MM.1S (cell line): ENCODE results near the gene HPCAL1.

Experiments used
- DNase-seq: peaks from one replicate; pipeline ENCODE4 v3.0.0-alpha.2; 2015
- H2AFZ ChIP-seq: fragments of 300-600 bp; sonication (generic); 2 replicates; pipeline ENCODE4 v1.6.0; 2016; ENCODE audit warnings: antibody characterized with exemption, low read length
- H3F3A ChIP-seq: fragments of 300-600 bp; sonication (generic); 2 replicates; pipeline ENCODE4 v1.6.1; 2016; ENCODE audit warnings: mild to moderate bottlenecking, antibody characterized with exemption, low read length, moderate library complexity, mixed read lengths; ENCODE audit not compliant: insufficient read depth
- H3K27ac ChIP-seq: fragments of 300-600 bp; sonication (generic); 2 replicates; pipeline ENCODE4 v1.5.1; 2016; ENCODE audit warnings: mild to moderate bottlenecking, low read length
- H3K27me3 ChIP-seq: fragments of 300-600 bp; sonication (generic); replicated peaks from 2 replicates; pipeline ENCODE4 v1.6.0; 2016; ENCODE audit warnings: low read length; ENCODE audit not compliant: insufficient read depth
- H3K36me3 ChIP-seq: fragments of 300-600 bp; sonication (generic); replicated peaks from 2 replicates; pipeline ENCODE4 v1.6.1; 2016; ENCODE audit warnings: mild to moderate bottlenecking, low read length, mixed read lengths; ENCODE audit not compliant: insufficient read depth
- H3K4me1 ChIP-seq: fragments of 300-600 bp; sonication (generic); 2 replicates; pipeline ENCODE4 v1.6.1; 2016; ENCODE audit warnings: low read length, mixed read lengths
- H3K4me2 ChIP-seq: fragments of 300-600 bp; sonication (generic); 2 replicates; pipeline ENCODE4 v1.6.0; 2016; ENCODE audit warnings: low read depth, low read length
- H3K4me3 ChIP-seq: fragments of 300-600 bp; sonication (generic); 2 replicates; pipeline ENCODE4 v1.5.1; 2016; ENCODE audit warnings: low read length, mixed read lengths
- H3K79me2 ChIP-seq: fragments of 300-600 bp; sonication (generic); 2 replicates; pipeline ENCODE4 v1.6.1; 2016; ENCODE audit warnings: mixed run types, low read length, mixed read lengths
- H3K9ac ChIP-seq: fragments of 300-600 bp; sonication (generic); 2 replicates; pipeline ENCODE4 v1.6.1; 2016; ENCODE audit warnings: low read length, mixed read lengths
- H3K9me2 ChIP-seq: fragments of 300-600 bp; sonication (generic); replicated peaks from 2 replicates; pipeline ENCODE4 v1.6.1; 2016; ENCODE audit warnings: mild to moderate bottlenecking, low read length, mixed read lengths; ENCODE audit not compliant: insufficient read depth
- H3K9me3 ChIP-seq: fragments of 300-600 bp; sonication (generic); replicated peaks from 2 replicates; pipeline ENCODE4 v1.6.1; 2016; ENCODE audit warnings: mild to moderate bottlenecking, low read length, mixed read lengths; ENCODE audit not compliant: insufficient read depth
- H4K20me1 ChIP-seq: fragments of 300-600 bp; sonication (generic); 2 replicates; pipeline ENCODE4 v1.6.1; 2016; ENCODE audit warnings: mild to moderate bottlenecking, low read length, moderate library complexity, mixed read lengths; ENCODE audit not compliant: insufficient read depth
- CTCF ChIP-seq: fragments of 300-600 bp; sonication (generic); IDR thresholded peaks from 2 replicates; pipeline ENCODE4 v1.5.1; 2016; ENCODE audit warnings: antibody characterized with exemption, low read length, mixed read lengths
- EZH2 ChIP-seq: fragments of 300-600 bp; sonication (generic); optimal IDR thresholded peaks from 2 replicates; pipeline ENCODE3; 2017; ENCODE audit warnings: low read depth, mild to moderate bottlenecking, antibody characterized with exemption, low read length, mixed read lengths
- EZH2phosphoT487 ChIP-seq: fragments of 300-600 bp; sonication (generic); IDR thresholded peaks from 2 replicates; pipeline ENCODE4 v1.6.1; 2018; ENCODE audit warnings: antibody characterized with exemption, low read length

HPCAL1 gene

GRCh38 chr2:10428924-10429323, 126.2 kb downstream of the HPCAL1 start:
- Histone ChIP-seq H3K9me2 (no peaks in the 10 kb centered on the region), H3K27ac (no peak overlapping the region), H3K36me3 (no peaks in the 10 kb centered on the region), H3K4me2 (no peak overlapping the region), H3F3A (no peaks in the 10 kb centered on the region), H3K79me2 (no peaks in the 10 kb centered on the region), H2AFZ (no peak overlapping the region), H3K9ac (no peak overlapping the region), H3K9me3 (no peaks in the 10 kb centered on the region), H3K4me1 (no peaks in the 10 kb centered on the region), H3K27me3 (no peaks in the 10 kb centered on the region), H3K4me3 (no peak overlapping the region), H4K20me1 (no peaks in the 10 kb centered on the region)
- TF ChIP-seq EZH2 (no peak), CTCF (no peak), EZH2phosphoT487 (no peak)
- no peak for DNase-seq

GRCh38 chr2:10430886-10431622, 128.3 kb downstream of the HPCAL1 start:
- Histone ChIP-seq H2AFZ (no peak overlapping the region), H3K9me2 (no peaks in the 10 kb centered on the region), H3K4me1 (no peaks in the 10 kb centered on the region), H3K79me2 (no peaks in the 10 kb centered on the region), H3K36me3 (no peaks in the 10 kb centered on the region), H3K4me2 (no peak overlapping the region), H3K27ac (no peak overlapping the region), H3F3A (no peaks in the 10 kb centered on the region), H3K9me3 (no peaks in the 10 kb centered on the region), H3K27me3 (no peaks in the 10 kb centered on the region), H4K20me1 (no peaks in the 10 kb centered on the region), H3K9ac (no peak overlapping the region), H3K4me3 (no peak overlapping the region)
- DNase-seq: no peak
- TF ChIP-seq EZH2 (no peak), EZH2phosphoT487 (no peak), CTCF (no peak)

GRCh38 chr2:10431797-10432196, 129.1 kb downstream of the HPCAL1 start:
- Histone ChIP-seq H3K9me2 (no peaks in the 10 kb centered on the region), H3K4me2 (no peak overlapping the region), H3F3A (no peaks in the 10 kb centered on the region), H4K20me1 (no peaks in the 10 kb centered on the region), H3K27me3 (no peaks in the 10 kb centered on the region), H3K9me3 (no peaks in the 10 kb centered on the region), H3K36me3 (no peaks in the 10 kb centered on the region), H3K4me1 (no peaks in the 10 kb centered on the region), H3K27ac (no peak overlapping the region), H3K4me3 (no peak overlapping the region), H3K9ac (no peak overlapping the region), H3K79me2 (no peaks in the 10 kb centered on the region), H2AFZ (no peak overlapping the region)
- TF ChIP-seq CTCF (no peak), EZH2 (no peak), EZH2phosphoT487 (no peak)
- no peak for DNase-seq
